ELR (cell line): ENCODE results near the gene POMGNT1.

ENCODE experiments used
- DNase-seq: peaks from one replicate; pipeline ENCODE4 v3.0.0-alpha.2; 2015; ENCODE audit warnings: low read depth

The POMGNT1 gene

DNA sequence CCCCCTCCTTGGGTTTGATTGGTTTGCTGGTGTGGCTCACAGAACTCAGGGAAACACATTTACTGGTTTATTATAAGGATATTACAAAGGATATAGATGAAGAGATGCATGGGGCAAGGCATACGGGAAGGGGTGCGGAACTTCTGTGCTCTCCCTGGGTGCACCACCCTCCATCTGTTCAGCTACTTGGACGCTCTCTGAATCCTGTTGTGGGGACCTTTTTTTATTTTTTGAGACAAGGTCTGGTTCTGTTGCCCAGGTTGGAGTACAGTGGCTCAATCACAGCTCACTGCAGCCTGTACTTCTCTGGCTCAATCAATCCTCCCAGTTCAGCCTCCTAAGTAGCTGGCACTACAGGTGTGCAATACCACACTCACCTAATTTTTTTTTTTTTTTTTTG lies 12.3 kb upstream of the POMGNT1 start:
- no peak for DNase-seq

DNA sequence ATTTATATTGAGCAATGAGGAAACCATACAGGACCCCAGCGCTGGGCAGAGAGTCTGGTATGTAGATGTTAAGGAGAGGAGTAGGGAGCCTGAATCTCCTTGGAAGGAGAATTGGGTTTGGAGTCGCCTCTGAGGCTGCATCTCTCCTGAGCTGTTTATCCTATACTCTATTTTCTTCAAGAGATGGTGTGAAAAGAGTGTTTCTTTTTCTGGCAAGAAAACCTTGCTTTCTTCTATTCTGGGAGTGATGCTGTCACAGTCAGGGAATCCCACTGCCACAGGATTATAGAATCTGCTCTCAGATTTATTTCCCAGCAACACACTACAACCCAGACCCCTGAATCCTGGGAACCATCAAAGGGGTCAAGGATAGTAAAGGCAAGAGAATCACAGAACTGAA lies 8.2 kb upstream of the POMGNT1 start:
- no peak for DNase-seq

DNA sequence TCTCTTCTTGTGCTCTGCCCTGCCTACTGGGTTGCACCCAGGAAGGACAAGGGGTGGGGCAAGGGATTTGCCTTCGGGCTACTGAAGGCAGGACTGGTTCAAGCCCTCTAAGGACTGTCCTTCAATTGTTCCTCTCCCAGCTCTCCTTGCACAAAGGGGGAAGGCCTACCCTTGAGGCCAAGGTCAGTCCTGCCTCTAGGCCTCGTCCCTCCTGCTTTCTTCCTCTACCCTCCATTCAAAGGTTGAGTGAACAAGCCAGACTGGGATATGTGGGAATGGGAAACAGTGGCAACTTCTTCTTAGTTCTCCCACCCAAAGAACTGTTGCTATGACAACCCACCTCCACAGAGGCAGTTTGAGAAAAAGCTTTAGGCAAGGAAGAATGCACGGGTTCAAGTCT lies 7.6 kb upstream of the POMGNT1 start:
- no peak for DNase-seq

DNA sequence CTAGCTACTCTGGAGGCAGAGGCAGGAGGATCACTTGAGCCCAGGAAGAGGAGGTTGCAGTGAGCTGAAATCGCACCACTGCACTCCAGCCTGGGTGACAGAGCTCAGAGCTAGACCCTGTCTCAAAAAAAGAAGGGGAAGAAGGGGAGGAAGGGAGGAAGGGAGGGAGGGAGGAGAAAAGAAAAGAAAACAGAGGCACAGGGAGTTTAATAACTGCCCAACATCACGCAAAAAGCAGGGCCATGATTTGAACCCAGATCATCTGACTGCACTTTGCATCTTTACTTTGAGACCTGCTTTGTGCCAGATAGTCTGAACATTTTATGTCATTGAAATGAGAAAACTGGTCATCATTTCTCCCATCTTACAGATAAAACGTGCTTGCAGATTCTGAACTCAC lies 6.9 kb upstream of the POMGNT1 start:
- no peak for DNase-seq

DNA sequence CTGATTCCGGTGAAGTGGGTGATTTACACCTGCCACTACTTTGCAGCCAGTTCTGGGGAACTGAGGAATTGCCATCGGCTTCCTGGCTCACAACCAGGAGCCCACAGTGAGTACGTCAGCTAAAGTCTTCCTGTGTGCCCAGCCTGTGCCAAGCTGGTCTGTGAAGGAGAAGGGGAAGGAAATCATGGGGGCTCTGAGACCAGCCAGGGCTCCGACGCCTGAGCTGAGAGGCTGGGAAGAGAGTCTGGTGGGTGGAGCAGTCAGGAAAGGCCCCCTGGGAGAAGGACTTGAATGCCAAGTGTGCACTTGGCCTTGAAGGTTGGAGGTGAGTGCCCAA lies 6.1 kb upstream of the POMGNT1 start:
- DNase-seq = no peak

DNA sequence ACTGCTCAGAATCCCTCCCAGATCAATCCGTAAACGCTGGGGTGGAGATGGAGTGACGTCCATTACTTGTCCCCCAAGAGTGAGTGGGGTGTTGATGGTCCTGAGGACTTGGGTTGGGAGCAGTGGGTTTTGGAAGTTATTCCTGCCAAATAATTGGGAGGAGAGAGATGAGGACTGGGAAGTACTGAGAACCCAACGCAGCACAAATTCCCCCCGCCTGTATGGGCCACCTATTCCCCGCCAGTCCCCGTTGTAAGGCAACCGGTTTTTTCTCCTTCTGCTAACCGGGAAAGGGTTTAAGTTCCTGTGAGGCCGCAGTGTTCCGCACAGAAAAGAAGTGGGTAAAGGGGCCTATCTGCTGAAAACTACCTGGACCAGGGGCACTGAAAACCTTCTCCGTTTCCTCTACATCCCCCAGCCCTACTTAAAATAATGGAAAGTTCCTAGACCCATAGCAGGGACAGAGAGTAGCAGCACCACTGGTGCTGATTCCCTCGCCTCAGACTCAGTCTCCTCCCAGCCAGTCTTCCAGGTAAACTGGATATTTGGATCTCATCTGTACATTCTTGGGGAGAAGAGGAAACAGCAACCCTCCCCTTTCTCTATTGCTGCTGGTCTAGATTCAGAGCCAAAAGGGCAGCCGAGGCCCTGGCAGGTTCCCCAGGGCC lies 5.6 kb upstream of the POMGNT1 start:
- no peak for DNase-seq

DNA sequence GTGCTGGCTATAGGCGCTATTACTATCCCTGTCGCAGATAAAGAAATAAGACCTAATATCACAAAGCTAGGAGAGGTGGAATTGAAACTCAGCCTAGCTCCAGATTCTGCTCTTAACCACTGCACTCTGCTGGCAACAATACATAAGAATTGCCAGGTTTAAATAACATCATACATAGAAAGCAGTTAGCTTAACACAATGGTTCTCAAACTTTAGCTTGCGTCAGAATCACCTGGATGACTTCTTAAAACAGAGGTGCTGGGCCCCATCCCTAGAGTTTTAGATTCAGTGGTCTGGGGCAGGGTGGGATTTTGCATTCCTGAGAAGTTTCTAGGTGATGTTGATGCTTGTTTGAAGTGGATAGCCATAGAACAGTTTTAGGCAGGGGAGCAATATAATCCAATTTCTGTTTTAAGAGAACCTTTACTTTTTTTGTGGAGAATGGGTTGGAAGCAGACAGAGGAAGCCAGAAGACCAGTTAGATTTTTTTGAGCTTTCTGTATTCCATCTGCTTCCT lies 1.1 kb upstream of the POMGNT1 start:
- DNase-seq = no peak

DNA sequence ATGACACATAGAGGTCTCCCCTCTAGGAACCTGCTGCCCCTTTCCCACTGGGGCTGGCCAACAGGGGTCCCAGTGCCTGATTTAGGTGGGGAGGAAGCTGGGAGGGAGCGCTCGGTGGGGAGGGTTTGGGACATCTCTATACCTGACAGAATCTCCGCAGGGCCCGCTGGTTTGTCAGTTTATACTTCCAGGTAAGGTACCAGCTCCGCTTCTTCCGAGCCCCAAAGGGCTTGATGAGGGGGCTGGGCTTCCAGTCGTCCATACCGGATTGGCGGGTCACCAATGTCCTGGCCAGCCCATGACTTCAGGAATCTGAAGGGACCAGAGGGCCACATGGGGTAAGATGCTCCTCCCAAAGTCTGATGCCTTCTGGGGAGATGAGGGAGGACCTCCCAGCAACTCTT lies 672 bp downstream of the POMGNT1 start:
- no peak for DNase-seq

DNA sequence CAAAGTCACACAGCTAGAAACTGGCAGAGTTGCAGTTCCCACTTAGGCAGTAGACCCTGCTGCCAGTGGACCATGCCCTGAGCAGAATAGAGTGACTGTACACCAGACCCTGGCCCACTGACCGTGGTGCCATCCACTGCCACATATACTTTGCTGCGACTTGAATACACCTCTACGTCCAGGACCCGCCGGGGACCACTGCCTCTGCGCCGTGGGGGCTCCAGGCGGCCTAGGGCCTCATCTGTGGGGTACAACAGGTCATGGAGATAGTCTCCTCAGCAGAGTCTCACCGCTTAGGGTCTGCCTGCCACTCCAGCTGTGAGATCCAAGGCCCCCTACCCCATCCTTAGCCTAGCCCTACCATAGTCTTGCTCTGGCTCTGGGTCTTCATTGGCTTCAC lies 1.6 kb downstream of the POMGNT1 start:
- no peak for DNase-seq

DNA sequence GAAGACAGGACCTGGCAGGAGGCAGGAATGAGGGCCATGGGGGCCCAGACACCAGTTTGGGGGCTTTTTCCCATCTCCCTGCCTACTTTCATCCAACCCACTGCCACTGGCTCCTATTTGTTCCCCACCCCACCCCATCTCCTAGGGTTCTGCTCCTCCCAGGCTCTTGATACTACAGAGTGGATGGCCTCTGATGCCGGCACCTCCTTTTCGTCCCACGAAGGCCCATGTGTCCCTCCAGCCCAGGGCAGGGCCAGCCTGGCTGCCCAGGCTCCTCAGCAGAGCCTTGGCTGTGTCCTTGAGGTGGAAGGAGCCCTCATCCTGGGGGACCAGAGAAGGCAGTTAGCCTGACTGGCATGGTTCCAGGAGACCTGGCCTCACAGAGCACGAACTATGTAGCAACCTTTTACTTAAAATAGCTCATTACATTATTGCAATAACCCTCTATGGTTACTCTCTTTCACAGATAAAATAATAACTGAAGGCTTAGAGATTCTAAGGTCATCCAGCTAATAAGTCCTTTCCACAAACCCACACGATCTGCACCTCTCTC lies 3.5 kb downstream of the POMGNT1 start:
- DNase-seq = no peak

DNA sequence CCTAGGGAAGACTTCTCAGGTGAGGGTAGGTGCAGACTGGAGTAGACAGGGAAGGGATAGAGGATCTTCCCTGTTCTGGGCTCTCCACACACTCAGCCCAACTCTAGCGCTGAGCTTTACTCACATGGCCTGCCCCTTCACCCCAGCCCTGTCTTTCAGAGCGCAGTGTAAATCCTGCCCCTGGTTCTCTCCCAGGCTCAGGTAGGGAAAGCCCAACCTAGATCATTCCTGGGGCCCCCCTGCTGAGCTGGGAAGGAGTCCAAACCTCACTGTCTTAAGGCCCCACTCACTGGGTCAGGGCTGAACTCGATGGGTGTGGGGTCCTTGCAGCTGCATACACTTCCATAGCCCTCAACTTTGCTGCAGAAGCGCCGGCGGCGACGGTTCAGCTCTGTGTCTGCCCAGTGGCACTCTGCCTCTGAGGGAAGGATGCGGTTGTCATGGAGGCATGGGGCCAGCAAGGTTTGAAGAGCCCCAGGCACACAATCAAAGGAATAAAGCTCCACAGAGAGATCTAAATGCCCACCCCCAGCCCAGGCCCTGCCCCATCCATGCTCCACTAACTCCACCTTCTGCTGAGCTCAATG lies 4.2 kb downstream of the POMGNT1 start:
- no peak for DNase-seq

DNA sequence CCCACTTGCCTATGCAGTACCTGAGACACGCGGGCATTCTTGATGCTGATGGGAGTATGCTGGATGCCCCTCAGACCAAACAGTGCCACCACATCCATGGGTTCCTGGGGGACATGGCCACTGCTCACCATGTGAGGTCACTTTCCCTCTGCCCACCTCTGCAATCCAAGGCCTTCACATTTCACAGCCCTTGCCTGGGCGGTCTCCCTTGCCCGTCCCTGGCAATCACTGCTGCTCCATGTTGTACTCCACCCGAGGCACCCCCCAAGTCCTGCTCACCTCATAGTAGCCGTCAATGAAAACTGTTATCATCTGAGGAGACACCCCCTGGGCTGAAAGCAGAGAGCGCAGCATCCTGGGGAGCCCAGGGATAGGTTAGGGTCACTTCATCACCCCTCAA lies 4.9 kb downstream of the POMGNT1 start:
- DNase-seq = no peak

DNA sequence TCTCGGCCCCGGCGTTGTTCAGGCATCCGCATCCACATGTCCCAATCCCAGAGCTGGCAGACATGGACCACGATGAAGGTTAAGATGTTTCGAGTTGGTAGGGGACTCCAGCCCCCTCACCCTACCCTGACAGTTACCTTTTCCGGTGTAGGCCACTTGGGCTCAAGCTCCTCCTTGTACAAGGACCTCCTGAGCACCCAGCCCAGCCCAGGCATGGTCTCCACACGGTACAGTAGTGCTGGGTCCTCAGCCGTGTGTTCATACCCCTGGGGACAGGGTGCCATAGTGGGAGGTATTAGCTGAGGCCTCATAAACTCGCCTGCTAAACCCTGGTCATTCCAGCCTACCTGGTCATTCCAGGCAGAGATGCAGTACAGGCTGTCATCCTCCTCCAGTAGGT lies 6.1 kb downstream of the POMGNT1 start:
- DNase-seq = no peak

DNA sequence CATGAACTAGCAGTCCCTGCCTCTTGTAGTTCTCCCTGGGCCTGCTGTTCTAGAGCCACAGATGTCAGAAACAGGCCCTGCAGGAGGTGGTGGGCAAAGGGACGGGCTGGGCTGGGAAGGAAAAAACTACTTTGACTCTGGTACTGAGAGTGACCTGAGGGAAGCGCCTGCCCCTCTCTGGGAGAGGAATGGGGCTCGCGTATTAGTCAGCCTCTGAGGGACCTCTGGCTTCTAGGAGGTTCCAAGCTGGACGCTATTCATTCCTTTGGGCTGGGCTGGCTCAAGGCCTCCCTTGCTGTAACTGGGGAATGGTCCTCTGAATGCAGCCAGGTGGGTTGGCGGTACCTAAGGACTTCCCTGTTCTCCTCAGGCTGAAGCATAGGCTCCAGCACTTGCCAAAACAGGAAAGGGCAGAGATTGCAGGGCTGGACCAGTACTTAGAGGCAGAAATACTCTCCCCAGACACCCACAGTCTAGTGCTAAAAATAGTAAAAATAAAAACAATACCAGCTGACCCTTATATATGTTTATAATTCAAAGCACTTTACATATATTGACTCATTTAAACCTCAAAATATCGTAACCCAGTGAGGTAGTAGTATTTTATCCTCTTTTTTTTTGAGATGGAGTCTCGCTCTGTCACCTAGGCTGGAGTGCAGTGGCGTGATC lies 7.1 kb downstream of the POMGNT1 start:
- no peak for DNase-seq

DNA sequence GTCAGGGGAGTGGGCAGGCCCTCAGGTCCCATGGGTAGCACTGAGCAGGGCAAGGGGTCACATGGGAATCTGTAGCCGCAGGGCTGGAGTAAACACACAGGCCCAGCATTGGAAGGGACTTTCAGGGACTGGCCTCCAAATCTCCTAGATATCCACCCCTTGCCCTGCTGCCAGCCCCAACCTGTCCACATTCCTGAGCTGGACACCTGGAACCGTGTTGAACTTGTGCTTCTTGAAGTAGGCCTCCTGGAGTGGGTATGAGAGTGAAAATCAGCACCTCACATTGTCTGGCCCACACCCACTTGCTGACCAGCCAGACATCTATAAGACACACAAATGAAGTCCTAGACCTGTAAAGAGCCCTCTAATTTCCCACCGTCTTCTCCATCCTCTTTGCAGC lies 7.7 kb downstream of the POMGNT1 start:
- no peak for DNase-seq

DNA sequence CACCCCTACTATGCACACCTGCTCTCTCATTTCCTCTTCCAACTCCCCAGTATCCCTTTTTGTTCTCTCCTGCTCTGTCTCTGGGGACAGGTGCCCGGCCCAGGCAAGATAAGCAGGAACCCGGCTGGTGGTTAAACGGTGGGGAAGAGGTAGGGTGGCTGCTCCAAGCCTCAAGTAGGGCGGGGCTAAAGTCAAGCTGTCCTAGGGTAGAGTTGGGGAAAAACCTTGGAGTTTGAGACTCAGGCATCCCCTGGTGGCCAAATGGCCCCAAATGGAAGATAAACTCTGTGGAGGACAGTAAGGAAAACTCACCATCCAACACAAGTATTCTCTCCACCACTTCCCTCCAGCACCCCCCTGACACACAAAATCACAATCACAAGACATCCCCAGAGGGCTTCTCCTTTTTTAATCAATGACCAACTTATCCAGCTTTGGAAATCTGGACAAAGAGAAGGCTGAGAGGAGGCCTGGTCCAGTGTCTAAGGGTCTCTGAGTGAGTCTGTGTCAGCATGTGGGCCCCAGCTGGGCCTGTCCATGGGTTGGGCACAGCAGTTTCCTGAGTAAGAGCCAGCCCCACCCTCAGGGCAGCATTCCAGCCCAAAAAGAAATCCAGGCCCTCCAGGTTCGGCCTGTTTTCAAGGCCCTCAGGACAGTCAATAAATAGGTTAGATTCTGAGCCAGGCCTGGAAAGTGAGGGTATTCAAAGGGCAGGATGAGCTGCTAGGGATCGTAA lies 9.8 kb downstream of the POMGNT1 start:
- DNase-seq = peak; percentile 33

DNA sequence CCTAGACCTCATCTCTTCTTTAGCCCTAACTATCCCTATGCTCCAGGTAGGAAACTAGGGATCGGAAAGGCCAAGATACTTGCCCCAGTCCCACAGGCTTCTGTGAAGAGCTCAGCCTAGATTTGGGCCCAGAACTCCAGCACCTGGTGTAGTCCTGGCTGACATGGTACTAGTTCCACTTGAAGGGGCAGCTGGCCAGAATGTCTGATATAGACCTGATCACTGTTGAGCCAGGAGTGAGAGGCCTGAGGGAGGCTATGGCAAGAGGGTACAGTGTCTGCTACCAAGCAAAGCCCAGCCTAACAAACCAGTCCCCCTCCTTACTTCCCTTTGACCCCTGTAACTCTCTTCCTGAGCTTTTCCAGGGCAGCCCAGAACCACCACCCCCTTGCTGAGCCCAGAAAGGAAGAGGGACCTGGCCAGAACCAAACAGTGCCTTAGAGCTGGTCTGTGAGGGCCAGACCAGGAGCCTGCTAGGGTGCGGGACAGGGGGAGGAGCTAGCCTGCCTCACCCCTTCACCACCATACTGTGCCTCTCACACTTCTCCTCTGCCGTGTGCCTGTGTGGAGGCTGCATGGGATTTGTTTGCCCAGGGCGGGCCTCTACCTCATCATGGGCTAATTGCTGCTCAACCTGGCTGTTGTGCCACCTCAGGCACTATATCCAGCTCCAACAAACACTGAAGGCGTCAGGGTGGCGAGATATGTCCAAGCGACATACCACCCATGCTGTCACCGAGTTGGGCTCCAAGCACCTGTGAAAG lies 10.9 kb downstream of the POMGNT1 start:
- DNase-seq = no peak

DNA sequence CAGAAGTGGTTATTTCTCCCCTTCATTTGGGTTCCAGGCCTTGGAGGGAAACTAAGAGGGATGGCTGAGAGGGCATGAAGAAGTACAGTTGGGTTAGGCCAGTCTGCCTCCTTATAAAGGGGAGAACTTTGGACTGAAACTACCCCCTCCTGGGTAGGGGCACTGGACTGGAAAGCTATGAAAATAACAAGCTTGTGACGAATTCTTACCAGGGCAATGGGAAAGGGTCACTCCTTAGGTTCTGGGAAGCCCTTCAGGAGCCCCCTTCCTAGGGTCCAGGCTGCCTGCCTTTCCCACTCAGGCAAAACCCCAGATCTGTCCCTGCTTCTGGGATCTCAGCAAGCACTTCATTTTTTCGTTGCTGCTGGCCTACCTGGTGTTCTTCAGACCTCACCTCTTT lies 12.2 kb downstream of the POMGNT1 start:
- no peak for DNase-seq

DNA sequence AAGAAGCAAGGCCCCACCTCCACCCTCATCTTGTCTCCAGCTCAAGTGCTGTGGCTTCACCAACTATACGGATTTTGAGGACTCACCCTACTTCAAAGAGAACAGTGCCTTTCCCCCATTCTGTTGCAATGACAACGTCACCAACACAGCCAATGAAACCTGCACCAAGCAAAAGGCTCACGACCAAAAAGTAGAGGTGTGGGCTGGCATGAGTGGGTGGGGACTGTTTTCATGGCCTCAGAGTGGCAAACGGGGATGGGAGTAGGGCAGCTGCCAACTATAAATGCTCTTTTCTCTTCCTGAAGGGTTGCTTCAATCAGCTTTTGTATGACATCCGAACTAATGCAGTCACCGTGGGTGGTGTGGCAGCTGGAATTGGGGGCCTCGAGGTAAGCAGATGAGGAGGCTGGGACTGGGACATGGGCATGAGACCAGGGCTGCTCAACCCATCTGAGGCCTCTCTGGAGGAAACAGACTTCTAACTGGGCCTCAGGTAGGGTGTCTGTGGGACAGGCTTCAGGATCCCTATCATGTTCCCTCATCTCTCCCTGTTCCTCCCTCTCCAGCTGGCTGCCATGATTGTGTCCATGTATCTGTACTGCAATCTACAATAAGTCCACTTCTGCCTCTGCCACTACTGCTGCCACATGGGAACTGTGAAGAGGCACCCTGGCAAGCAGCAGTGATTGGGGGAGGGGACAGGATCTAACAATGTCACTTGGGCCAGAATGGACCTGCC lies 13.1 kb downstream of the POMGNT1 start:
- DNase-seq = no peak

DNA sequence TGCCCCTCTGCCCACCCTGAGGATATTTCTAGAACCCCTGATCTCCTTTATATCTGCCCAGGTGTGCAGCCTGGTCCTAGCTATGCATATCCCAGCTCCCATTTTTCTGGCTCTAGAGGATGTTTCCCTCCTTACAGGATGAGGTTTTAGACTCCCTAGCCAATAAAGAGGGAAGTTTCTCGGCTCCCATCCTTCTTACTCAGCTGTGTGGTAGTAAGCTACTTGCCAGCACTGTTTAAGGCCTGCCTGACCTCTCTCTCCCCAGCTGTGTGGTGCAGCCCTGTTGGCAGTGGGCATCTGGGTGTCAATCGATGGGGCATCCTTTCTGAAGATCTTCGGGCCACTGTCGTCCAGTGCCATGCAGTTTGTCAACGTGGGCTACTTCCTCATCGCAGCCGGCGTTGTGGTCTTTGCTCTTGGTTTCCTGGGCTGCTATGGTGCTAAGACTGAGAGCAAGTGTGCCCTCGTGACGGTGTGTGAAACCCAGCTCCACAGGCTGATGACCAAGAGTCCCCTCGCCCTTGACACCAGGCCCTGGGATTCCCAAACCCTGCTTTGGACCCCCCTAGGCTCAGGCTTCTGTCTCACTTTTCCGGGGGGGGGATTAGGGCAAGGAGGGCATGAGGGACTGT lies 14.2 kb downstream of the POMGNT1 start:
- peak; percentile 35 for DNase-seq
